GM04503 (cell line): ENCODE measurements around the gene PGGHG.
"Not testable (repeated sequence)": the region's sequence is repeated elsewhere in the genome, so short reads cannot be mapped to it uniquely, and the experiment has no call there.

Source experiments
- DNase-seq: peaks from one replicate; pipeline ENCODE4 v3.0.0-alpha.2; 2012; ENCODE audit warnings: low read depth

The PGGHG gene

DNA sequence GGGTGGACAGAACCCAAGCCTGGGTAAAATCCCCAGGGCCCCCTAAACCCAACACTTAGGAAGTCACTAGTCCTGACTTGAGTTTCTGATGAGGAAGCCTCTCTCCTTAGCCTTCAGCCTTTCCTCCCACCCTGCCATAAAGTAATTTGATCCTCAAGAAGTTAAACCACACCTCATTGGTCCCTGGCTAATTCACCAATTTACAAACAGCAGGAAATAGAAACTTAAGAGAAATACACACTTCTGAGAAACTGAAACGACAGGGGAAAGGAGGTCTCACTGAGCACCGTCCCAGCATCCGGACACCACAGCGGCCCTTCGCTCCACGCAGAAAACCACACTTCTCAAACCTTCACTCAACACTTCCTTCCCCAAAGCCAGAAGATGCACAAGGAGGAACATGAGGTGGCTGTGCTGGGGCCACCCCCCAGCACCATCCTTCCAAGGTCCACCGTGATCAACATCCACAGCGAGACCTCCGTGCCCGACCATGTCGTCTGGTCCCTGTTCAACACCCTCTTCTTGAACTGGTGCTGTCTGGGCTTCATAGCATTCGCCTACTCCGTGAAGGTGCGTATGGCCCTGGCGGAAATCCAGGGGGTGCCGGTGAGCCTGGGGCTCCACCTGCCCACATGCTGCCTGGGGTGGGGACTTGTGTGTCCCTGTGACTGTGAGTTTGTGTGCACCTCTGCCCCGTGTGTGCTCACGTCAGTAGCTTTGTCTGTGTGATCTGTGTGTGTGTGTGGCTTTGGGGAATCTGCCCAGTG lies 25.0 kb downstream of the PGGHG start, which contains the start of gene IFITM1:
Gene IFITM1 (plus strand): TSS at position 254 of the 767 bp plus-strand sequence. CDS start 131 bp downstream, at position 385.
- DNase-seq = peak; percentile 56

DNA sequence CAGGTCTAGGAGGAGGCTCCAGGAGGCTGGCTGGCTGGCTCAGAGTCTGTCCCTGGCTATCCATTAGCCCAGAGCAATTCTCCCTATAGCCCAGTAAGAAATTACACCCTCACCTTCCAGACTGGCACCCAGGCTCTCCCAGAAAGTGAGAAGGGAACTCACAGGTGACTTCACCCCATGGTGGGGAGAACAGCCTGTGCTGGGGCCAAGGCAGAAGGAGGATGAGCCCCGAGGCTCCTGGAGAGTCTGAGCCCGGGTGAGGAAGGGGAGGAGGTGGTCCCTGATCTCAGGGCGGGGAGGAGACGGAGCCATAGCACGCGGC lies 25.6 kb downstream of the PGGHG start:
- DNase-seq = not testable (repeated sequence)

DNA sequence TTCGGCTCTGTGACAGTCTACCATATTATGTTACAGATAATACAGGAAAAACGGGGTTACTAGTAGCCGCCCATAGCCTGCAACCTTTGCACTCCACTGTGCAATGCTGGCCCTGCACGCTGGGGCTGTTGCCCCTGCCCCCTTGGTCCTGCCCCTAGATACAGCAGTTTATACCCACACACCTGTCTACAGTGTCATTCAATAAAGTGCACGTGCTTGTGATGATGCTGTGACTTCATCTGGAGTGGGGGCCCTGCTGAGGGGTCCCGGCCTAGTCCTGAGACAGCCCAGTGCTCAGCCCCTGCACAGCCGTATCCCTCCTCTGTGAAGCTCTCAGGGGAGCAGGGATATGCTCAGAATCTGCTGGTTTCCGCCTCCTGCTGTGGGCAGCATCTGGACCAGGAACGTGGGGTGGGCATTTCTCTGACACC lies 26.1 kb downstream of the PGGHG start:
- no peak for DNase-seq

DNA sequence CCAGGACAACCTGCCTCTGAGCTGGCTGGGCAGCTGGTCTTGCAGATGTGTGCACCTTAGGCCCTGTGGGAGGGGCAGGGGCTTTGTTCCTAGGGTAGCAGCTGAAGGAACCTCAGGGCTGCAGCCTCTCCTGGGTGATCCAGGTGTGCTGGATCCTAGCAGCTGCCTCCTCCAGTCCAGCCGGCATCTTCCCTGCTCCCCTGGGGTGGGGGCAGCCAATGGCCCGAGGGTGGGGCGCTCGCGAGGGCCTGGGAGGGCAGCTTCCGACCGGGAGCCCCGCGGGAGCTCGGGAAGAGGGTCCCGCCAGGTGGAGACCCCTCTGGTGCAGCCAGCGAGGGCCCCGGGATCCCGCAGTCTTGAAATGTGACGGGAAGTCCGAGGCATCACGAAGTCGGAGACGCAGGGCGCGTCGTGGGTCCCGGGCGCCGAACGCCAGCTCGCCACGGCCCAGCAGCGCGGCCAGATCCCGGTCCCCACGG lies 26.6 kb downstream of the PGGHG start:
- DNase-seq = no peak

DNA sequence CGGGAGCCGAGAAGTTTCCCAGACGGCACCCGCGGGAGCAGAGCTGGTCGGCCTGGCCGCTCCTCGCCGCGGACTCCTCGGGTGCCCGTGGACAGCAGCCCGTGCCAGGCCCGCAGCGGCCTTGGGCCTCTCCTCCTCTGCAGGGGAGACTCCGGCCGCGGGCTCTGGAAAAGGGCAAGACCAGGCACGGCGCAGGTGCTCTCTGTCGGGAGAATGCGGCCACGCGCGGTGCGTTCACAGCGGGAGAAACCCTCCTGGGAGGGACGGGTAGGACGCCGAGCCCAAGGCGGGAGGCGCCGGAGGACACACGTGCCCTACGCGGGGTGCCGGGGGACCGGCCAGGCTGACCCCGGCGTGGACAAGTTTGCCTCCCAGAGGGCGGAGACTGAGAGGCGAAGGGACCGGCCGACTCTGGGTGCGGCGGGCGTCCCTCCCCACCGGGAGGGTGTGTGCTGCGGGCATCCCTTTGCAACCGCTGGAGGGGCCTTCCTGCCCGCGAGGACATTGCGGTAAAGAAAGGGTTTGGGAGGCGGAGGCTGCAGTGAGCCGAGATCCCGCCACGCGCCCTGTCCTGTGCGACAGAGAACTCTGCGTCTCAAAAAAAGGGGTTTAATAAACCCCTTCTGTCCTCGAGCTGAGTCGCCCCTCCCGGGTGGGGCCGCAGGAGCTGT lies 27.2 kb downstream of the PGGHG start:
- no peak for DNase-seq

DNA sequence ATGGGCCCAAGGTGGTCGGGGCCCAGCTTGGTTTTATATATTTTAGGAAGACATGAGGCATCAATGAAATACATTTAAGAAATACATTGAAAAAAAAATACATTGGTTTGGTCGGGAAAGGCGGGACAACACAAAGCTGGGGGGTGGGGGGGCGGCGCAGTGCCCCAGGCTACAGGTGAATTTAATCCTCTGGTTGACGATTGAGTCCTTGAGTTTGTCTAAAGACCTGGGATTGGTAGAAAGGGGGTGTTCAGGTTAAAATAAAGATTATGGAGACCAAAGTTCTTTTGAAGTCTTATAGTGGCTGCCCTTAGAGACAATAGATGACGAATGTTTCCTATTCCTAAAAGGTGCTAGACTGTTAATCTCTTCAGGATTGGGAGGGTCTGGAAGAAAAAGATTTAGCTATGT lies 28.0 kb downstream of the PGGHG start:
- DNase-seq = no peak

DNA sequence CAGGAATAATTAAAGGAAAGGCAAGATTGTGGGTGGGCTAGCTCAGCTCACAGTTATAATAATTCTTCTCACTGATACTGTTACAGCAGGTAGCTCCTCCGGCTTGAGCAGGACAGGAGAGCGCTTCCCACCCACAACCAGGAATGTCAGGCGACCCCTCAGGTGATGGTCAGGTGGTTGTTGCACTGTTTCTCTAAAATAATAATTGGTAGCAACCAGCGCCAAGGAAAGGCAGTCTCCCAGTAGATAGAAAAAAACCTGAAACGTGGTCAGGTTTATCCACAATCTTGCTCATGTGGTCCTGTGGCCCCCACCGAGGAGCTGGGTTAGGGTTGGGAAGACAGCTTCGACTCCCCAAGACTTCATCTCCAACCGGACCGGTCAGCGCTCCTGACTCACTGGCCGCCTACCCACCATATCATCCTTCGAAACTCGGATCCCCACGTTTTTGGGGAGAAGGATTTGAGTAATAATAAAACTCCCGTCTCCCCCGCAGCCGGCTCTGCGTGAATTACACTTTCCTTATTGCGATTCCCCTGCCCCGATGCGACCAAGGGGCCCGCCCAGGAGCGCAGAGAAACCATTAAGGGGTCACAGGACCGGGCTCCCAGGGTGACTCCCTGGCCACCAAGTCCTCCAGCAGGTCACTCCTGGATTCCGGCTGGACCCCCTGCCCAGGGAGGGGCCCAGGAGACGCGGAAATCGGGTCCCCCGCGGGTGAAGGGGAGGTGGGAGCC lies 28.9 kb downstream of the PGGHG start:
- not testable (repeated sequence) for DNase-seq

DNA sequence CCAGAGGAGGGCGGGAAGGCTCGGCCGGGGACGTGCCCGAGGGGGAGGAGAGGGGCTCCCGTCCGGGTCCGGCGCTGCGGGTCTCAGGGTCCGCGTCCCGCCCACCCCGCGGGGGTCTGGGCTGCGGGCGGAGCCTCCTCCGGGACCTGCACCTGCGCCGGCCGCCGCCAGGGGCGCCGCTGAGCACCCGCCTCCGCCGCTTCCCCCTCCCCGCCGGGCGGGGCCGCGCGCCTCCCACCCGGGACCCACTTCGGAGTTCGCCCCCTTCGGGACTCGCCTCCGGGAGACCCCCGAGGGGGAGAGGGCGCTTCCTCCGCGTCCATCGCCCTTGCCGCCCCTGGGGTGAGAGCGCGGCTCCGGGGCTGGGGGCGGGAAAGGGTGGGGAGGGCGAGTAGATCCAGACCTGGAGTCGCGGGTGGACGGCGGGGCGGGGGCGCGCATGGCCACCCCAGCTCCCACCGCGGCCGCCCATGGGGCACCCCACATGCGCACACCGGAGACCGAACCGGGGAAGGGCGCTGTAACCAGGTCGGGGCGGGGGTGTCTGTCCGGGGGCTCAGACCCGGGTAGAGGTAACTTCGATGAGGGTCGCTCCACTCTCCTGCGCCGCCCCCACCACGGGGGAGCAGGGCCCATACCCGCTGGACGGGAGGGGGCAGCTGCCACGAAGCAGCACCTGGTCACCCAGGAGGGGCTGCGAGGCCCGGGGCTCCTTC lies 29.6 kb downstream of the PGGHG start:
- DNase-seq = not testable (repeated sequence)

DNA sequence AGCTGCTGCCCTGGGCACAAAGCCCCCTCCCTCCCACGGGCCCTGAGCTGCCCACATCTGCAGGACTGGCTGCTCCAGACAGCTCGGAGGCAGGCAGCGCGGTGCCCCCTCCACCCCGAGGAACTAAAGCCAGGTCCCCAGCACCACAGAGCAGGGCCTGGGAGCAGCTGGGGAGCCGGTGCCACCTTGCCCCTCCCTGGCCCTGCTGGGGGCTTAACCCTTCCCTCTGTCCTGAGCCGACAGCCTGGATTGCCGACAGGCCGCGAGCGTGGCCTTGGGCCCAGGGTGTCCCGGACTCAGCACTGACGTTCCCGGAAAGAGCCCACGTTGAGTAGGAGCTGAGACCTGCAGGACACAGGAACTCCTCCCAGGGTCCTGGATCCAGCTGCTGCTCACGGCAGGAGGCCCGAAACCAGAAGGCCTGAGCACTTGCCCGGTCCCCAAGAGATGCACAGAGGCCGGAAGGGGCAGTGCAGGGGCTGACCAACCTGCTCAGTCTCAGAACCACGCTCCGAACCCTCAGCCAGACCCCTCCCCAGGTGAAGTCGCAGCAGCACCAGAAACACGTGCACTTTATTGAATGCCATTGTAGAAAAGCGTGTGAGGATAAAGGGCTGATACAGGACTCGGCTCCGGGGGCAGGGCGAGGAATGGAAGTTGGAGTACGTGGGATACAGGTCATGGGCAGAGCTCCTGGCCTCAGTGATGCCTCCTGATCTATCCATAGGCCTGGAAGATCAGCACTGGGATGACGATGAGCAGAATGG lies 30.4 kb downstream of the PGGHG start:
- DNase-seq = not testable (repeated sequence)

DNA sequence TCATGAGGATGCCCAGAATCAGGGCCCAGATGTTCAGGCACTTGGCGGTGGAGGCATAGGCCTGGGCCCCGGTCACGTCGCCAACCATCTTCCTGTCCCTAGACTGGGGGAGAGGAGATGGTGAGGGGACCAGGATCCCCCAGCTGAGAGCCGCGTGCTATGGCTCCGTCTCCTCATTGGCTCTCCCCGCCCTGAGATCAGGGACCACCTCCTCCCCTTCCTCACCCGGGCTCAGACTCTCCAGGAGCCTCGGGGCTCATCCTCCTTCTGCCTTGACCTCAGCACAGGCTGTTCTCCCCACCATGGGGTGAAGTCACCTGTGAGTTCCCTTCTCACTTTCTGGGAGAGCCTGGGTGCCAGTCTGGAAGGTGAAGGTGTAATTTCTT lies 31.0 kb downstream of the PGGHG start:
- not testable (repeated sequence) for DNase-seq

DNA sequence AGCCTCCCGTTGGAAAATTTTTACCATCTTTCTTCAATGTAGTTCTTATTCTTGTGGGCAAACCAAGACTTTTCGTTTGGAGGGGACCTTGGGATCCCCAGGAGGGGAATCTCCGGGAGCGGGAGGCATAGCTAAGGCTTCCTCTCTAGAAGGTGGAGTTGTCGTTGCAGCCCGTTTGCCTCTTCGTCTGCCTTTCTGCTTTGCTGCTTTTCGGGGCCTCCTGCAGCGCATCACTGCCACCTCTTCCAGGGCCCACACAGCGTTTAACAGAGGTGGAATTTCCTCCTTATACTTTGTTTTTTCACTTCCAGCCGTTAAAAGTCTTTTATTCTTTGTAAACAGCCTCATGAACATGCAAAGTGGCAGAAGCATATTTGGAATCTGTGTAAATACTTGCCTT lies 35.2 kb downstream of the PGGHG start:
- DNase-seq = no peak

DNA sequence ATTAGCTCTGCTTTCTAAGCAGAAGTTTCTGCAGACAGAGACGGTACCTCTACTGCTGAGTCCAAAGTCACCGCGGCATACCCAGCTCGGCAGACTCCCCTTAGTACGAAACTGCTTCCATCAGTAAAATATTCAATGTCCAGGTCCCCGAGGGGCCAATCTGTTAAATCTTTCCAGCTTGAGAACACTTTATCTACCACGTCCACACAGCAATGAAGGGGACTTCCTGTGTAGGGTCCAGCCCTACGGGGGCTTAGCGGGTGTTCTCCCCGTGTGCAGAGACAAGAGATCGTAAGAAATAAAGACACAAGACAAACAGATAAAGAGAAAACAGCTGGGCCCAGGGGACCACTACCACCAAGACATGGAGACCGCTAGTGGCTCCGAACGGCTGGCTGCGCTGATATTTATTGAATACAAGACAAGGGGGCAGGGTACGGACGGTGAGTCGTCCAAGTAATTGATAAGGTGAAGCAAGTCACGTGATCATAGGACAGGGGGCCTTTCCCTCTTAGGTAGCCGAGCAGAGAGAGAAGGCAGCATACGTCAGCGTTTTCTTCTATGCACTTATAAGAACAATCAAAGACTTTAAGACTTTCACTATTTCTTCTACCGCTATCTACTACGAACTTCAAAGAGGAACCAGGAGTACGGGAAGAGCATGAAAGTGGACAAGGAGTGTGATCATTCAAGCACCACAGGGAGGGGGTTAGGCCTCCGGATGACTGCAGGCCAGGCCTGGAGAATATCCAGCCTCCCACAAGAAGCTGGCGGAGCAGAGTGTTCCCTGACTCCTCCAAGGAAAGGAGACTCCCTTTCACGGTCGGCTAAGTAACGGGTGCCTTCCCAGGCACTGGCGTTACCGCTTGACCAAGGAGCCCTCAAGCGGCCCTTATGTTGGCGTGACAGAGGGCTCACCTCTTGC lies 35.9 kb downstream of the PGGHG start:
- not testable (repeated sequence) for DNase-seq

DNA sequence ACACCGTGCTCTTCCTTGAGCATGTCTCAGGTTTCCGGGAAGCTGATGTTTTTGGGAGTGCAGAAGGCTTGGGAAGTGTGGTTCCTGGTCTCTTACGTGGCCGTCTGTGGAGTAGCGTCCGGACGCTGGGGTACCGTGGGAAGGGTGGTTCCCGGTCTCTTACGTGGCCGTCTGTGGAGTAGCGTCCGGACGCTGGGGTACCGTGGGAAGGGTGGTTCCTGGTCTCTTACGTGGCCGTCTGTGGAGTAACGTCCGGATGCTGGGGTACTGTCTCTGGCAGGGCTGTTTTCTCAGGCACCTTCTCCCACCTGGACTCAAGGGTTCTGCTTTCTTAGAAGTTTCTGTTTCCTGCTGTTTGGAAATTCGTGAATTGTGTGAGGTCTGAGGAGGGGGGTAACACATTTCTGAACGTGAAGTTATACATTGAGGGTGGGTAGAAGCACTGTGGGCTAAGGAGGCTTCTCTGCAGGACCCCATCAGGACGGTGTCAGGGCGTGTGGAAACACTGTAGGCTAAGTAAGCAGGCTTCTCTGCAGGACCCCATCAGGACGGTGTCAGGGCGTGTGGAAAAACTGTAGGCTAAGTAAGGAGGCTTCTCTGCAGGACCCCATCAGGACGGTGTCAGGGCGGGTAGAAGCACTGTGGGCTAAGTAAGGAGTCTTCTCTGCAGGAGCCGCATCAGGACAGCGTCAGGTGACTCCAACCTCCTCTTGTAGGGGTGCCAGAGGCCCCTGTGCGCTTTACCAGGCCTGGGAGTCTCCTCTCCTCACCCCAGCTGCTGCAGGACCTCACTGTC lies 37.1 kb downstream of the PGGHG start:
- no peak for DNase-seq

DNA sequence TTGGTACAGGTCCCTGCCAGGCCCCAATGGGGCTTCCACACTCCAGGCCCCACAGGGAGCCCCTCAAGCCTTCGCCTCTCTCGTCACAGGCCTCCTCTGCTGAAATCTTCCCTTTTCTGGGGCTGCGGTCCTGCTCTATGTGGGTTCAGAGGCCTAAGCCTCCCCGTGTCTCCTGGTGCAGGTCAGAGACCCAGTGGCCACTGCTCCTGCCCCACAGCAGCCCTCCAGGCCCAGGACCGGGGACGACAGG lies 37.6 kb downstream of the PGGHG start:
- no peak for DNase-seq

DNA sequence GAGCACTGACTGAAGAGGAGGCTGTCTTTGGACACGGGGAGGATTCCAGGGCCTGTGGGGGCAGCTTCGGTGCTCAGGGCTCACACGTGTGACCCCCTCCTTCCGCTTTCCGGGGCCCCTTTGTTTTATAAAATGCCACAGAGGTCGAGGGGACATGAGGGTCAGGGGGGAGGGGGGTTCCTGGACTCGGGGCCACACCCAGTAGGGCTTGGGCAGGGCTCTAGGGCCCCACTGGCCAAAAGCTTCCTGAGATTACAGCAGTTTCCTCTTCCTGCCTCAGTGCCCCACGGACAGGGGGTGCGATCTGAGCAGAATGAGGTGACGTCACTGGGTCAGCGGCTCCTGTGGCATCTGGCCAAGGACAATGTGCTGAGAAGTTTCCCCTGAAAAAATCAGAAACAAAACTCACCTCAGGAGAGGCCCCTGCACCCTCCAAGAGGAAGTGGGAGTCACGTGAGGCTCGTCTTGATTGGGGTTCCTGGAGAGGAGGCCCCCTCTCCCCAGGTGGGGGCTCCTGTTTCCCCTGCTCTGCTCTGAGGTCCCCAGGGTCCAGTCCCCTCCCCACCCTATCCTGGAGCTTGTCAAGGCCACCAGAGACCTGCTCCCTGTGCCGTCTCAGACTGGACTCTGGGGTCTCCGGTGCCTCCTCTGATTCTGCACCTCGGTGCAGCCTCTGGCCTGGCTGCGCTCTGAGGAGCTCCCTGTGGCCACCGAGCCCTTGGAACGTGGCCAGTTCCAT lies 38.1 kb downstream of the PGGHG start:
- DNase-seq = no peak

DNA sequence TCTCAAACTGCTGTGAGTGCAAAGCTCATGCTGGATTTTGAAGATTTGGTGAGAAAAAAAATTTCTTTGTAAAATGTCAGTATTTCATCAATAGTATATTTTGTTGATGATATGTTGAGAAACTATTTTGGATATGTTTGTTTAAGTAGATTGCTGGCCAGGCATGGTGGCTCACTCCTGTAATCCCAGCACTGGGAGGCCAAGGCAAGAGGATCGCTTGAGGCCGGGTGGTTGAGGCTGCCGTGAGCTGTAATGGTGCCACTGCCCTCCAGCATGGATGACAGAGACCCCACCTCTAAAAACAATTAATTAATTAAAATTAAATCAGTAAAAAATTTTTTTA lies 38.6 kb downstream of the PGGHG start:
- DNase-seq = no peak

DNA sequence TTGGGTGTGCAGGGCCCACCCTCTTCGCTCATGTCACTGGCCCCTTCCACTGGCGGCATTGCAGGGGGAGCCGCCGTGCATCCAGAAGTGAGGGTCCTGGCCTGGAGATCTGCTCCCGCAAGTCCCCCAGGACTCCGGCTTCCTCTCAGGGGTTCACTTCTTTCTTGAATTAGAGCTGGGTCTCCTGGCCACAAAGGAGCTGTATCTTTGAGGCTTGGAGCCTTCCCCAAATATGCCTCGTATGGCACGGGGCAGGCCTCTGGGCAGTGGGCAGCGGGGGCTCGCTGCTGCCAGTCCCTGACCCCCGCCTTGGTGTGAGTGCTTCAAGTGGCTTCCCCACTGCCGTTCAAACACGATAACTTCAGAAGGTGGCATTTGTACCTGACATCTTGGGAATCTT lies 39.1 kb downstream of the PGGHG start:
- no peak for DNase-seq

DNA sequence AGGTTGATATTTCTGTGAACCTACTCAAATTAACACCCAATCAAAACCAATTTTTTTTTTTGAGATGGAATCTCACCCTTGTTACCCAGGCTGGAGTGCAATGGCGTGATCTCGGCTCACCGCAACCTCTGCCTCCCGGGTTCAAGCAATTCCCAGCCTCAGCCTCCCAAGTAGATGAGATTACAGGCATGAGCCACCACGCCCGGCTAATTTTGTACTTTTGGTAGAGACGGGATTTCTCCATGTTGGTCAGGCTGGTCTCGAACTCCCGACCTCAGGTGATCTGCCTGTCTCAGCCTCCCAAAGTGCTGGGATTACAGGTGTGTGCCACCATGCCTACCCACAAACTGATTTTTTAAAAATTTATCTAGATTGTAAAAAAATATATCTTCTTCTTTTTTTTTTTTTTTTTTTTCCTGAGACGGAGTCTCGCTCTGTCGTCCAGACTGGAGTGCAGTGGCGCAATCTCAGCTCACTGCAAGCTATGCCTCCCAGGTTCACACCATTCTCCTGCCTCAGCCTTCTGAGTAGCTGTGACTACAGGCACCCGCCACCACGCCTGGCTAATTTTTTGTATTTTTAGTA lies 39.7 kb downstream of the PGGHG start:
- DNase-seq = not testable (repeated sequence)

DNA sequence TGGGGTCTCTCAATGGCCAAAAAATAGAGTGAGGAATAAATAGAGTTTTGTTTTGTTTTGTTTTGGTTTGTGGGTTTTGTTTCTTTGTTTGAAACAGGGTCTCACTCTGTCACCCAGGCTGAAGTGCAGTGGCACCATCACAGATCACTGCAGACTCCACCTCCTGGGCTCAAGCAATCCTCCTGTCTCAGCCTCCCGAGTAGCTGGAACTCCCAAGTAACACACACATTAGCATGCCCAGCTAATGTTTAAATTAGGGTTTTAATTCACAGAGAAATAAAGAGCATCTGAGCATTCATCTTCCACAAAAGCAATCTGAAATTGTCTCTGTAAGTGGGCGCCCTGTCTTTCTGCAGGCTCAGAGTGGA lies 40.9 kb downstream of the PGGHG start:
- no peak for DNase-seq
